OCI-LY1 (cell line): ENCODE data around the gene SHISA4.

Source experiments
- CTCF ChIP-seq: fragments of 200-600 bp; sonication (generic), shearing (Covaris generic); IDR thresholded peaks from 2 replicates; pipeline ENCODE4 v1.5.1; 2017; ENCODE audit warnings: mild to moderate bottlenecking, antibody characterized with exemption, low read length, moderate library complexity, mixed read lengths
- EZH2 ChIP-seq: fragments of 200-600 bp; sonication (generic), shearing (Covaris generic); IDR thresholded peaks from 2 replicates; pipeline ENCODE4 v1.8.0; 2017; ENCODE audit warnings: borderline replicate concordance, mixed run types, mild to moderate bottlenecking, antibody characterized with exemption, low read length, moderate library complexity, mixed read lengths

- TF ChIP-seq CTCF (no peak), EZH2 (no peak)
These were observed 9.7 kb downstream of the SHISA4 start for GRCh38 chr1:201898240-201898894.
